NCI-H2227 treated with DMSO at 0.1 percent for 48 hours (cell line): ENCODE data around the gene ZBTB12.

Experiments
- DNase-seq: peaks from one replicate; lab custom pipeline; 2025; lab: John Stamatoyannopoulos, UW

ZBTB12 gene

DNA sequence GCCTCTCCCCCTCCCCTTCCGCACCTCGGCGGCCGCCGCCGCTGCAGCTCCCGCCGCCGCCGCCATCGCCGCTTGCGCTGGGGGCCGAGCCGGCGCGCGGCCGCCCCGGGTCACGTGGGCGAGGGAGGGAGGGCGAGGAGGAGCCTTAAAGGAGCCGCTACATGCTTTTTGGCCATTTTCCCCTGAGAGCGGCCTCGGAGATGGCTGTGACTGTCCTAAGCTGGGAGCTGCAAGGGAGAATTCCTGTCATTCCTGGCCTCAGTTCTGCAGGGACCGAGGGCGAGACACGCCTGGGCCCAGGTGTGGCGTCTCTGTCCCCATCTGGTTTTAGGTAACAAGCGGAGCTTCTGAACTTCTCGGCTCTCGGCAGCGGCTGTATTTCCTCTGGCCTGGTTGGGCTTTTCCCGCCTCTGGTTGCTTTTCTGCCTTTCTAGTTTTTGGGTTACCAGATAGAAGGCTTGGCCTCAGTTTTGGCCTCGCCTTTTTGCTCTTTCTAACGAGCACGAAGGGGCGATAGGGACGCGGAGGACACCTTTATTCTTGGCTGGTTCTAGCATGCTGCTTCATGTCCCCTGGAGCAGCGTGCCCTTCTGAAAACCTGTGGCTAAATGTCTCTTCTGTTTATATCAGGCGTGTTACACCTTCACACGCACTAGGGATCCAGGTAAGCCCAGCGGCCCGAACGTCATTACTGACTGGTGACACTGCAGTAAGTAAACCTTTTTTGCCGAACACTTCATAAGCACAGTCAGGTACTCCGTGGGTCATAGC lies 4.1 kb downstream of the ZBTB12 start, which contains the start of gene EHMT2:
Gene EHMT2 (minus strand): TSS at position 87 of the 771 bp plus-strand sequence. CDS start 21 bp downstream, at position 66.
- peak; percentile 72 for DNase-seq

- DNase-seq: no peak
Measured at GRCh38 chr6:31896856-31897611, 4.9 kb downstream of the ZBTB12 start.

GRCh38 chr6:31896493-31896855 lies 5.4 kb downstream of the ZBTB12 start:
- no peak for DNase-seq

DNA sequence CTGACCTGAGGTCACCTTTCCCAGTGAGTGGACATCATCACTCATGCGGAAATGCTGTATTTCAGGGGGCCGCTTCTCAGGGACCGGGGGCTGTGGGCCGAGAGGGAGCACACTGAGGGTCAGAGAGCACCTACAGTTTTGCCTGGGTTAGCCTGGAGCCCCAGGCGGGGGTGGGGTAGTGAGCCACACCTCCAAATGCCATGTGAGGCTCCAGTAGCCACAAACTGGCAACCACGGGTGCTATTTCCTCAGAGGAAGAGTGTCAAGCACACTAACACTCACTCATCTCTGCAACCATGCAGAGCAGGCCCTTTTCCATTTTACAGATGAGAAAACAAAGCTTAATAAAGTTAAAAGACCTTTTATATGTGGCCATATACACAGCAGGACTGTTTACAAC lies 9.1 kb downstream of the ZBTB12 start:
- no peak for DNase-seq

DNA sequence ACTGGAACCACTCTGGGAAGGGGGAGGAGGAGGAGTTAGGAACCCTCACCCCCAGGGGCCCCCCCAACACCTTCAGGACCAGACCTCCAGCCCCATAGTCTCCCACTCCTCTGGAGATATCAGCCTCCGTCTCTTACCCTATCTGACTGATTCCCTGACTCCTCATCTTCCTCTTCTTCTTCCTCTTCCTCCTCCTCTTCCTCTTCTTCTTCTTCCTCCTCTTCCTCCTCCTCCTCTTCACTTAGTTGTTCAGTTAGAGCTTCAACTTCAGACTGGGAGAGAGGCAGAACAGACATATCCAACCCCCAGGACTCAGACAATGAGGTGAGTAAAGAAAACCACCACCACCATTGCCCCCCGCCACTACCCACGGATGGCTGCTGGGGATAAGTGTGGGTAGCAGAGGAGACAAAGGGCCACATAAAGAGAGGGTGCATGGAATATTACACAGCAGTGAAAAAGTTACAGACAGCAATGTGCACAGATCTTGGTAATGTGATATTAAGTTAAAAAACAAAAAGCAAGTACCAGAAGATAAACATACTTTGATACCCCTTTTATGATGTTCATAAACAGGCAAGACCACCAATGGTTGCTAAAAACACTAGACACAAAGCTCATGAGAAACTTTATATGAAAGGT lies 12.4 kb downstream of the ZBTB12 start:
- DNase-seq: no peak

DNA sequence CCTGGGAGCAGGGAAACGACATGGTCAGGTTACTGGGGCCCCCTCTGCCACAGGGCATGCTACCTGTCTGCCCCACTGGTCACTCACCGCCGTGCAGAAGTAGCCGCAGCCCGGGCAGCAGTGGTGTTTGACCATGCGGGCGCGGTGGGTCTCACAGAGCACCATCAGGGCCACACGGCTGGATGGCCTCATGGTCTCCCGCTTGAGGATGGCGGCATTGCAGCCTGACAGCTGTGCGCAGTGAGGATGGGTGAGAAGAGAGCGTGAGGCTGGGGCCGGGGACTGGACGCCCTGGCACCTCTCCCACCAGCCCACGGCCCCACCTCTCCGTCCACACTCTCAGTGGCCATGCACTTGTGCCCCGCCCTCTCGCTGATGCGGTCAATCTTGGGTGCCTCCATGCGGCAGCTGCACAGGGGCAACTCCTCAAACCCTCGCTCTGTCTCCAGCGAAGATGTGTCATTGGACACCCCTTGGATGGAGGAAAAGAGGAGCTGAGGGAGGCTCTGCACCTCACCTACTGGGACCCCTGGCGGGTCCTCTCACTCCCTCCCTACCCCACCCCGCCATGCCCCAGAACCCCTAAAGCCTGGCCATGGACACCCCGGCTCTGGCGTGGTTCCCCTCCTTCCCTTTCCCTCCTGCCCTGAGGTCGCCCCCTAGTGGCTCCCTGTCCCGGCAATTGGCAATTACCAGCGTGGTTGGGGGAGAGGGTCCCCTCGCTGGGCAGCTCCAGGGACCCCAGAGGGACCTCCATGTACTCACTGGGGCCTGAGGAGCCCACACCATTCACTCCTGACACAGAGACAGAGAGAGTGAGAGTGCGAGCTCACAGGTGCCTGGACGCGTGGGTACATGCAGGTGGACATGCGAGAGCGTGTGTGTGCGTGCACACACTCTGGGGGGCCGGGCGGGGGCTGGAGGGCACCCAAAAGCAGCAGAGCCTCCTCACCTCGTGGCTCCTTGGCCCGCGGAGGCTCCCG lies 13.3 kb downstream of the ZBTB12 start:
- no peak for DNase-seq

DNA sequence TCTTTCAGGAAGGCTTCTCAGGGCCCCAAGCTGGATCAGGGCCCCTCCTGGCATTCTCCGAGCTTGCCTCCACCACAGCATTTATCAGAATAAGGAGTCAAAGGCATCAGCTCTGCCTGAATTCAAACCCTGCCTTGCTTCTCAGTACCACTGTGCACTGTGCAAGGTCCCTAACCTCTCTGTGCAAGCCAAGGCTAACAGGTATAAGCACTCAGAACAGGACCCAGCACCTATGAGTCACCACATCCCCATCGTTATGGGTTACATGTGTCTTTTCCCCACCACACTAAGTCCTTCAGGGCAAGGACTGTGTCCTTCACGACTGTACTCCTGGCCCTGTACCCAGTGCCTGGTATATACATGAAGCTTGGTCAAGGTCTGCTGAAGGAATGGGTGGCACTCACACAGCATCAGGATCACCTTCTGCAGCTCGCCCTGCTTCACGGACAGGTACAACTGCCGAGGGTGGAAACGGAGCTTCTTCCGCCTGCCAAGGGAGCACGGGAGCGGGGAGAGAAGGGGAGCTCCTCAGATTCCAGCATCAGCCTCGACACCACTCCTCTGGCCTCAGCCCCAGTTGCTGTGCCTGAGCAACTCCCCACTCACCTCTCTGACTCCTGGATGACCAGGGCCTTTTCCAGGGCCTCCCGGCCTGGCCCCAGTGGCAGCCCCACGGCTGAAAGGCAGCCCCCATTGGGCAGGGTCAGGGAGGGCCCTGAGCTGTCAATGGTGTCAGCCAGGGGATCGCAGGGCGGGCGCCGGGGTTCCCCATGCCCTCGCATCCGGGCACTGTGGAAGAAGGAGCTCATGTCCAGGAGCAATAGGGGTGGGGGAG lies 14.5 kb downstream of the ZBTB12 start:
- no peak for DNase-seq

DNA sequence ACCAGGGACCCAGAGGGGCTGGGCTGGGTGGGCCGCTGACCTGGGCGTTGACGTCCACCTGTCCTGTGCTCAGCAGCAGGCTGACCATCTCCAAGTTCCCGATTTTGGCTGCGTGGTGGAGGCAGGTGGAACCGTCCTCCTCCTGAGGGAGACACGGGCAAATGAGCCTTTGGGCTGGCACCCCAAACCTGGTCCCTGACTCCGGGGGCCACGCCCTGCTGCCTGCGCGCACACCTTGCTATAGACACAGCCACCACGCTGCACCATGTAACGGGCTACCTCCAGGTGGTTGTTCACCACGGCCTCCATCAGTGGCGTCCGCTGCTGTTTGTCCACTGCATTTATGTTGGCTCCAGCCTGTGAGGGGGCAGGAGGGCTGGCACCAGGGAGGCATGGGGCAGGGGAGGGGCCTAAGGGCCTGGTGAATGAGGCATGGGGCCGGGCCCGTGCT lies 15.3 kb downstream of the ZBTB12 start:
- no peak for DNase-seq

DNA sequence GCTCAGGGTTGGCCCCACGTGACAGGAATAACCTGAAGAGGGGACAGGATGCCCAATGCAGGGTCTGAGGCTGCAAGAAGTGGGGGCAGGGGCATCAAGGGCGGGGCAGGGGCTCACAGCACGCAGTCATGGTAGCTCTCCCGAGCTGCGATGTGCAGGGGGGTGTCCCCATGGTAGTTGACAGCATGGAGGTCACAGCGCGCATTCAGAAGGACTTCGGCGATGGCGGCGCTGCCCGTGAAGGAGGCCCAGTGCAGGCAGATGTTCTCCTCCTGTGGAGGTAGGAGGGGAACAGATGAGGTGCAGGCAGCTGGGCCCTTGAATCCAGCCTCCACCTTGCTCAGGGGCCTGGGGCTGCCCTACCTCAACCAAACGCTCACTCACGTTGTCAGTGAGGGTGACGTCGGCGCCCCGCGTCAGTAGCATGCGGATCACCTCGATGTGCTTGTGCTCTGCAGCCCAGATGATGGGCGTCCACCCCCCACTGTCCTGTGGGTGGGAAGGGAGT lies 17.3 kb downstream of the ZBTB12 start:
- no peak for DNase-seq

DNA sequence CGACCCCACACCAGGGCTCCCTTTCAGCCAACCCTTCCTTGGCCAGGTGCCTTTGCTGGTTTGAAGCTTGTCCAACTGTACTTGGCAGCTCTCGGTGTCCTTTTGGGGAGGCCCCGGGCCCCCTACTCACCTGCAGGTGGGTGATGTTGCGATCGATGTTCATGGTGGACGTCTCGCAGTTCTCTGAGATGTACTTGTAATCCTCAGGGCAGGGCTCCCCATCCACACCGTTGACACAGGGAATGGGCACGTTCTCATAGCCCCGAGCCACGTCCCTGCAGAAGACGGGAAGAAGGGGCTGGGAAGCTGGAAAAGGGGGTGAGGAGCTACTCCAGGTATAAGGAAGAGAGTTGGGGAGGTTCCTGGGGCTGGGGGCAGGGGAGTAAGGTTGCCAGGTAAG lies 18.2 kb downstream of the ZBTB12 start:
- no peak for DNase-seq

DNA sequence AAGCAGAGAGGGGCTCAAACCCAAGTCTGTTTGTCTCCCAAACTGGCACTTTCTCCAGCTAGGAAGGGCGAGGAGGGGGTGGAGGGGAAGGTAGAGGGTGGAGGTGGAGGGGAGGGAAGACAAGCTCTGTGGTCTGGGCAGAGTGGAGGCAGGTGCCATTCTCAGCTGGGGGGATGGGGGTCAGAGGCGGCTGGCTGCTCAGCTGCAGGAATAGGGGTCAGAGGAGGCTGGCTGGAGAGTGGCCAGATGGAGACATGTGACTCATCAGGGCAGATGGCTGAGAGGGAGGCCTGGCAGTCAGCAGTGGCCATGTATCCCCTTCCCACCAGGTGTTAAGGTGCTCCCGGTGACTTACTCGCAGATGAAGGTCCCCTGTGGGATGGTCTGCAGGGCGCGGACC lies 19.5 kb downstream of the ZBTB12 start:
- DNase-seq: no peak

DNA sequence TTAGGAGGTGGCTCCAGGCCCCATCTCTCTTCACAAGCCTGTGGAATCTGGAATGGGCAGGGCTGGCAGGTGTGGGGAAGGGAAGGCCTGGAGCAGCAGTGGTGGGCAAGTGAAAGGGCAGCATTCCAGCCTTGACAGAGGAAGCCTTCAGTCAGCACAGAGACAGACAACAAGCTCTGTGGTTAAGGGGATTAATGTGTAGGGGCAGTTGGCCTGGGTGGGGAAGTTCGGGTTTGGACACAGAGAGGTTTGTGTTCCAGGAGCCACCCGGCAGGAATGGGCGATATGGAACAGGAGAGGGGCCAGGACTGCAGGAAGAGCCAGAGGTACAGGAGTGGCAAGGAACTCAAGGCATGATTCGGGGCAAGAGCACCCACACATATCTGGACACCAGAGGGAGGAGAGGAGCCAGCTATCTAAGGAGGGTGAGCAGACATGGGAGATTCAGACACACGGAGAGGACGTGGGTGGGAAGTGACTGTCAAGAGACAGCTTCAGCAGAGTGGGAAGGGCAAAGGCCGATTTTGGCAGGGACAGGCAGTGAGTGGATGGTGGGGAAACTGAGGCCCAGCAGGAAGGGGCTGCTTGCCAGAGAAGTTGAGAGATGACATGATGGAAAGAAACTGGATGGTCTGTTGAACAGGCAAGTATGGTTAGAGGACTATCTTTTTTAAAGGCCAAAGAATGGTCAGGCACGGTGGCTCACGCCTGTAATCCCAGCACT lies 20.6 kb downstream of the ZBTB12 start:
- no peak for DNase-seq

- no peak for DNase-seq
Measured at GRCh38 chr6:31880616-31881015, 21.3 kb downstream of the ZBTB12 start.

DNA sequence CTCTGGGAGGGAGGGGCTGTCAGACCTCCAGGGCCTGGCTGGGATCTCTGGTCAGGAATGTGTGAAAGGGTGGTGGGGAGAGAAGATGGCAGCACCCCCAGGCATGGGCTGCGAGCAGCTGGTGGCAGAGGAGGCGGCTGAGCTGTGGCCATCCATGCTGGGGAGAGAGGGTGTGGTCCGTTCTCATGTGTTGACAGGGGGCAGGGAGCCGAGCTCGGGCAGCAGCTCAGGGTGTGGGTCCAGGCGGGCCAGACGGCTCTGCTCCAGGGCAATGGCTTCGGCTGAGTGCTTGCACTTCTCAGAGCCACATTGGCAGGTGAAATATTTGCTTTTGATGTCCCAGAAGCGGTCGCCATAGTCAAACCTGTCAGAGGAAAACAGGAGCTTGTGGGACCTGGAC lies 22.0 kb downstream of the ZBTB12 start:
- no peak for DNase-seq

DNA sequence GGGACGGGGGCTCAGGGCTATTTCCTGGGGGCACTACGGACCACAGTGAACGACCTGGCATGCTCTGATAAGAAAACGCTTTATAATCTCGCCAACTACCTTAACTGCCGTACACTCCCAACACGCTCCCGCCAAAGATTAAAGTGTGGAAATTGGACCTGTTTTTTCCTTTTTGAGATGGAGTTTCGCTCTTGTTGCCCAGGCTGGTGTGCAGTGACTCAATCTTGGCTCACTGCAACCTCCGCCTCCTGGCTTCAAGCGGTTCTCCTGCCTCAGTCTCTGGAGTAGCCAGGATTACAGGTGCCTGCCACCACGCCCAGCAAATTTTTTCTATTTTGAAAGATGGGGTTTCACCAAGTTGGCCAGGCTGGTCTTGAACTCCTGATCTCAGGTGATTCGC lies 22.7 kb downstream of the ZBTB12 start:
- no peak for DNase-seq

GRCh38 chr6:31878726-31879125 lies 23.2 kb downstream of the ZBTB12 start, which contains the start of gene SLC44A4:
Gene SLC44A4 (minus strand): TSS chr6:31878997. CDS start chr6:31878980, 17 bp downstream.
- DNase-seq: no peak

GRCh38 chr6:31878222-31878621 lies 23.7 kb downstream of the ZBTB12 start:
- DNase-seq: no peak

GRCh38 chr6:31877651-31878161 lies 24.2 kb downstream of the ZBTB12 start:
- DNase-seq: no peak

DNA sequence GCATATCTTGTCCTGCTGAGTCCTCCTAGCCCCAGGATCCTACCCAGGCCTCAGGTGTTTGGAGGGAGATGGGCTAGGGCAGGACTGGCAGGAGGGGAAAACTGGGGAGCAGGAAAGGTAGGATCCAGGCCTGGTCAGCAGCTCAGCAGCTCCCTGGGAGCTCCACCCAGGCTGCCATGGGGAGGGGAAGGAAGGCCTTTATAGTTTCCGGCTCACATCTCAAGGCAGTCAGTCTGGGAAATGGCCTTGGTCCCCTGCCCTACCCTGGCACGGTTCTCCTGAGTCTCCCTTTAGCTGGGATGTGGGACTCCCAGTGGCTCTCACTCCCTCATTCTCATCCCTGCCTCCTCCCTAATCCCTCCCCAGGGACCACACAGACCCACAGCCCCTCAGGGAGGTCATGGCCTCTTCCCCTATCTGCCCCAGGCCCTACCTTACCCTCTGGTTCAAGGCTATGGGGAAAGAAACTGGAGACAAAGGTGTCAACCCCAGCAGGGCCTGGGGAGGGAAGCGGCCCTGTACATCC lies 24.7 kb downstream of the ZBTB12 start:
- no peak for DNase-seq
